Stimulated activated CD4-positive, alpha-beta T cell treated with anti-CD3 and anti-CD28 coated beads, TNF-alpha, amount 100 ng/mL, for 48 hours (primary cell): ENCODE measurements around the gene IFT80.
"Not testable (repeated sequence)": the region's sequence is repeated elsewhere in the genome, so short reads cannot be mapped to it uniquely, and the experiment has no call there.

ENCODE experiments used
- DNase-seq, 3 donors: peaks; one replicate each; pipeline ENCODE4 v3.0.0-alpha.2; 2020; ENCODE audit warnings: low read depth in 3 of 3

Gene IFT80

GRCh38 chr3:160265088-160265487, 133.9 kb downstream of the IFT80 start:
- no peak for DNase-seq

- DNase-seq, result no peak
Measured at GRCh38 chr3:160260587-160261270, 138.3 kb downstream of the IFT80 start.

GRCh38 chr3:160259589-160259988, 139.4 kb downstream of the IFT80 start:
- no peak for DNase-seq

- no peak for DNase-seq
Measured at GRCh38 chr3:160257606-160258005, 141.4 kb downstream of the IFT80 start.

- DNase-seq, result no peak
Measured at GRCh38 chr3:160253298-160253697, 145.7 kb downstream of the IFT80 start.

GRCh38 chr3:160247766-160248165, 151.3 kb downstream of the IFT80 start:
- DNase-seq, result no peak

GRCh38 chr3:160245261-160245800, 153.7 kb downstream of the IFT80 start:
- DNase-seq, result no peak

- DNase-seq, result not testable (repeated sequence)
Measured at GRCh38 chr3:160240719-160241118, 158.3 kb downstream of the IFT80 start.

- no peak for DNase-seq
Measured at GRCh38 chr3:160232014-160232413, 167.0 kb downstream of the IFT80 start.

- no peak for DNase-seq
Measured at GRCh38 chr3:160227419-160227818, 171.6 kb downstream of the IFT80 start.

- DNase-seq, result no peak
Measured at GRCh38 chr3:160226026-160226907, 172.8 kb downstream of the IFT80 start.

GRCh38 chr3:160225176-160226025, 173.6 kb downstream of the IFT80 start, which contains the start of gene C3orf80:
C3orf80 (plus strand) TSS chr3:160225422; CDS start chr3:160225636, 214 bp downstream.
- DNase-seq, result peak; percentile 7 to 36 (median 21)

- DNase-seq, result no peak
Measured at GRCh38 chr3:160224811-160225175, 174.2 kb downstream of the IFT80 start.

- DNase-seq, result no peak
Measured at GRCh38 chr3:160224256-160224655, 174.8 kb downstream of the IFT80 start.

- DNase-seq, result no peak
Measured at GRCh38 chr3:160221019-160221418, 178.0 kb downstream of the IFT80 start.

GRCh38 chr3:160220038-160220437, 179.0 kb downstream of the IFT80 start:
- no peak for DNase-seq

- DNase-seq, result no peak
Measured at GRCh38 chr3:160218136-160218535, 180.9 kb downstream of the IFT80 start.

- DNase-seq, result no peak
Measured at GRCh38 chr3:160217675-160218074, 181.3 kb downstream of the IFT80 start.

- DNase-seq, result no peak
Measured at GRCh38 chr3:160213191-160213590, 185.8 kb downstream of the IFT80 start.

- DNase-seq, result no peak
Measured at GRCh38 chr3:160210799-160211221, 188.2 kb downstream of the IFT80 start.

GRCh38 chr3:160210341-160210740, 188.7 kb downstream of the IFT80 start:
- DNase-seq, result no peak
